B cell (primary cell): ENCODE measurements around the gene PPP1R27.

Experiments used
- EZH2 ChIP-seq: IDR thresholded peaks from 2 replicates; pipeline ENCODE4 v1.6.1; 2012; ENCODE audit warnings: borderline replicate concordance, low read depth, mild to moderate bottlenecking, moderate library complexity, low read length; ENCODE audit not compliant: insufficient read depth, poor library complexity, severe bottlenecking
- TF ChIP-seq, protein P1 (sequence below): fragments of 200-600 bp; IDR thresholded peaks from one replicate; pipeline ENCODE4 v1.8.0; 2022; ENCODE audit warnings: antibody characterized with exemption, mild to moderate bottlenecking

DNA sequence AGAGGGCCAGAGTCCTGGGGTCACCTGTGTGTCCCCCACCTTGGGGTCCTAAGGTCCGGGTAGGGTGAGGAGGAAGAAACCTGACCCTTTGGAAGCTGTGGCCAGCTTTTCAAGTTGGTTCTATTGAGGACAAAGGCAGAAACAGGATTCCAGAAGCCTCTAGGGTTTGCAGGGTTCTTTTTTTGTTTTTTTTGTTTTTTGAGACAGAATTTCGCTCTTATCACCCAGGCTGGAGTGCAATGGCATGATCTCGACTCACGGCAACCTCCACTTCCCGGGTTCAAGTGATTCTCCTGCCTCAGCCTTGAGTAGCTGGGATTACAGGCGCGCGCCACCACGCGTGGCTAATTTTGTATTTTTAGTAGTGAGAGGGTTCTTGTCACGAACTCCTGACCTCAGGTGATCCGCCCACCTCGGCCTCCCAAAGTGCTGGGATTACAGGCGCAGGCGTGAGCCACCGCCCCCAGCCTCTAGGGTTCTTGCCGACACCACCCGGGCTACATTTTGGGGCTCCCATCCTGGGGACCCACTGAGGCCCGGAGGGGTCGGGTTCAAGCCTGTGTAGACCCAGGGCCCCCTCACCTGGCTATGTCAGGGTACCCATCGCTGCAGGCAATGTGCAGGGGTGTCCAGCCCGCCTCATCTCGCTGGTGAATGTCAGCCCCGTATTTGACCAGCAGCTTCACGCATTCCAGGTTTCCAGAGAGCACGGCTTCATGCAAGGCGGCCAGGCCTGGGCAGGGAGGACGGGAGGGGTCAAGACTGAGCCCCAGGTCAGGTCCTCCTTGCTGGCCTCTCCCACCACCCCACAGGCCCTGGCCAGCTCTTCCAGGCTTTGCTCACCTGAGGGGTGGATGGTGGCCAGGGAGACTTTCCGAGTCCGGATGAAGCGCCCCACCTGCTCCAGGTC lies 674 bp downstream of the PPP1R27 start:
- TF ChIP-seq, protein P1, sequence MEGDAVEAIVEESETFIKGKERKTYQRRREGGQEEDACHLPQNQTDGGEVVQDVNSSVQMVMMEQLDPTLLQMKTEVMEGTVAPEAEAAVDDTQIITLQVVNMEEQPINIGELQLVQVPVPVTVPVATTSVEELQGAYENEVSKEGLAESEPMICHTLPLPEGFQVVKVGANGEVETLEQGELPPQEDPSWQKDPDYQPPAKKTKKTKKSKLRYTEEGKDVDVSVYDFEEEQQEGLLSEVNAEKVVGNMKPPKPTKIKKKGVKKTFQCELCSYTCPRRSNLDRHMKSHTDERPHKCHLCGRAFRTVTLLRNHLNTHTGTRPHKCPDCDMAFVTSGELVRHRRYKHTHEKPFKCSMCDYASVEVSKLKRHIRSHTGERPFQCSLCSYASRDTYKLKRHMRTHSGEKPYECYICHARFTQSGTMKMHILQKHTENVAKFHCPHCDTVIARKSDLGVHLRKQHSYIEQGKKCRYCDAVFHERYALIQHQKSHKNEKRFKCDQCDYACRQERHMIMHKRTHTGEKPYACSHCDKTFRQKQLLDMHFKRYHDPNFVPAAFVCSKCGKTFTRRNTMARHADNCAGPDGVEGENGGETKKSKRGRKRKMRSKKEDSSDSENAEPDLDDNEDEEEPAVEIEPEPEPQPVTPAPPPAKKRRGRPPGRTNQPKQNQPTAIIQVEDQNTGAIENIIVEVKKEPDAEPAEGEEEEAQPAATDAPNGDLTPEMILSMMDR = no peak
- no peak for TF ChIP-seq EZH2
